CD14-positive monocyte (primary cell): ENCODE data around the gene PARP16. TPM values are rescaled to one million over a fixed set of nuclear protein-coding genes. Genes with fewer than 3 reads are reported as not detected.

Source experiments
- DNase-seq, 3 donors: peaks; one replicate each; pipeline ENCODE4 v3.0.0-alpha.2; 2011 to 2022
- H2AFZ ChIP-seq: 2 replicates; pipeline ENCODE4 v1.6.0; 2012; ENCODE audit warnings: mild to moderate bottlenecking, low read depth, low read length, inconsistent platforms; ENCODE audit not compliant: insufficient read depth, poor library complexity, severe bottlenecking
- H3K27ac ChIP-seq, 2 donors: 1 replicate in 1 of 2; 2 replicates in 1 of 2; pipeline ENCODE4 v1.5.1; 2012 to 2013; ENCODE audit warnings: low read length in 2 of 2, control low read depth in 1 of 2, inconsistent platforms in 1 of 2, low read depth in 1 of 2, mild to moderate bottlenecking in 1 of 2
- H3K27me3 ChIP-seq, 2 donors: one replicate each; pipeline versions ENCODE4 v1.6.0 to v1.6.1; 2011 to 2013; ENCODE audit warnings: low read length in 2 of 2; ENCODE audit not compliant: control insufficient read depth in 2 of 2, insufficient read depth in 2 of 2
- H3K36me3 ChIP-seq, 2 donors: replicated peaks in 1 of 2; 1 replicate in 1 of 2; 2 replicates in 1 of 2; pipeline versions ENCODE4 v1.5.1 to v1.6.1; 2012 to 2013; ENCODE audit warnings: low read length in 2 of 2, control low read depth in 1 of 2, inconsistent platforms in 1 of 2, mild to moderate bottlenecking in 1 of 2; ENCODE audit not compliant: insufficient read depth in 2 of 2, control insufficient read depth in 1 of 2
- H3K4me1 ChIP-seq, 2 donors: 1 replicate in 1 of 2; 2 replicates in 1 of 2; pipeline versions ENCODE4 v1.5.1 to v1.6.1; 2012 to 2013; ENCODE audit warnings: low read length in 2 of 2, control low read depth in 1 of 2, inconsistent platforms in 1 of 2, mild to moderate bottlenecking in 1 of 2, moderate library complexity in 1 of 2; ENCODE audit not compliant: insufficient read depth in 2 of 2, control insufficient read depth in 1 of 2
- H3K4me2 ChIP-seq: replicated peaks from 2 replicates; pipeline ENCODE3; 2012; ENCODE audit warnings: low read length, moderate library complexity, mild to moderate bottlenecking; ENCODE audit not compliant: poor library complexity, severe bottlenecking; ENCODE audit errors: extremely low read depth
- H3K4me3 ChIP-seq, 3 experiments: fragments of 200-600 bp in 1 of 3; sonication (generic) in 1 of 3; replicated peaks in 1 of 3; 1 replicate in 2 of 3; 2 replicates in 1 of 3; pipeline ENCODE4 v1.5.1; 2011 to 2013; ENCODE audit warnings: low read length in 3 of 3, mild to moderate bottlenecking in 3 of 3, control low read depth in 2 of 3, low read depth in 2 of 3, inconsistent platforms in 1 of 3, moderate library complexity in 1 of 3
- H3K79me2 ChIP-seq: 2 replicates; pipeline ENCODE4 v1.6.0; 2012; ENCODE audit warnings: mild to moderate bottlenecking, control low read depth, inconsistent platforms, low read length, moderate library complexity; ENCODE audit not compliant: insufficient read depth
- H3K9ac ChIP-seq: 2 replicates; pipeline ENCODE4 v1.6.0; 2017; ENCODE audit warnings: low read length, mild to moderate bottlenecking; ENCODE audit not compliant: insufficient read depth, poor library complexity, severe bottlenecking
- H3K9me3 ChIP-seq, 2 donors: replicated peaks in 1 of 2; 1 replicate in 1 of 2; 2 replicates in 1 of 2; pipeline versions ENCODE4 v1.5.1 to v1.6.1; 2012 to 2013; ENCODE audit warnings: low read length in 2 of 2, control low read depth in 1 of 2; ENCODE audit not compliant: control insufficient read depth in 1 of 2, insufficient read depth in 1 of 2
- H4K20me1 ChIP-seq: 2 replicates; pipeline ENCODE4 v1.6.0; 2012; ENCODE audit warnings: mild to moderate bottlenecking, low read length, control low read depth, moderate library complexity; ENCODE audit not compliant: insufficient read depth
- H3K27ac Mint-ChIP-seq, 7 donors: one replicate each; pipeline ENCODE4 v1.8.0; 2020; ENCODE audit warnings: mild to moderate bottlenecking in 7 of 7, mixed read lengths in 7 of 7, moderate library complexity in 6 of 7, inconsistent platforms in 2 of 7
- H3K27me3 Mint-ChIP-seq, 3 donors: one replicate each; pipeline ENCODE4 v1.8.0; 2021 to 2022; ENCODE audit warnings: low read depth in 3 of 3, mild to moderate bottlenecking in 3 of 3, mixed read lengths in 3 of 3, moderate library complexity in 3 of 3, inconsistent platforms in 1 of 3
- H3K36me3 Mint-ChIP-seq, 2 donors: one replicate each; pipeline ENCODE4 v1.8.0; 2020; ENCODE audit warnings: mixed read lengths in 2 of 2, inconsistent platforms in 1 of 2, mild to moderate bottlenecking in 1 of 2
- H3K4me1 Mint-ChIP-seq: one replicate; pipeline ENCODE4 v1.8.0; 2020; ENCODE audit warnings: mild to moderate bottlenecking, mixed read lengths
- H3K4me3 Mint-ChIP-seq, 2 donors: one replicate each; pipeline ENCODE4 v1.8.0; 2020; ENCODE audit warnings: mild to moderate bottlenecking in 2 of 2, mixed read lengths in 2 of 2, moderate library complexity in 1 of 2
- H3K9me3 Mint-ChIP-seq, 7 donors: one replicate each; pipeline ENCODE4 v1.8.0; 2020 to 2022; ENCODE audit warnings: mixed read lengths in 7 of 7, mild to moderate bottlenecking in 6 of 7, moderate library complexity in 6 of 7, inconsistent platforms in 2 of 7
- CTCF ChIP-seq: fragments of 200-600 bp; IDR thresholded peaks from one replicate; pipeline ENCODE4 v1.8.0; 2022; ENCODE audit warnings: antibody characterized with exemption, mild to moderate bottlenecking
- WGBS: methylation state at CpG from one replicate; pipeline ENCODE4 v1.1.5; 2013; ENCODE audit warnings: missing lambda C conversion rate; ENCODE audit not compliant: insufficient coverage; 5-methylcytosine and 5-hydroxymethylcytosine counted together
- intact Hi-C, 2 donors: fragments of 100-400 bp; cut with micrococcal nuclease; formaldehyde crosslinking; loops; one replicate each; pipeline versions ENCODE4 v1.15.0 to v1.15.1; 2023
- polyA plus RNA-seq, 3 donors: library from polyadenylated mRNA; depleted of rRNA in 1 of 3; unstranded in 2 of 3; stranded (reverse) in 1 of 3; fragments of 300-500 nt in 2 of 3; fragments of >200 nt in 1 of 3; fragmentation: Illumina TruSeq in 2 of 3; gene quantifications; 1 replicate in 2 of 3; 2 replicates in 1 of 3; pipeline ENCODE4 v1.2.3, GENCODE V29; 2012 to 2021

The PARP16 gene
- polyA plus RNA-seq, 3 donors, result 4.8 to 6.9 (median 5.7) TPM

- no peak overlapping the region for H3K4me3 Mint-ChIP-seq
- H3K4me1 Mint-ChIP-seq, result peaks cover 2% of the 10 kb centered on the region
- WGBS, result no CpG with 5 or more reads among the region's 1 CpG
Measured at GRCh38 chr15:65277015-65277414, 9.7 kb downstream of the PARP16 start.

GRCh38 chr15:65275728-65276126 is 11.0 kb downstream of the PARP16 start:
- Histone ChIP-seq H4K20me1 (no peaks in the 10 kb centered on the region), H3K4me3 (no peak overlapping the region), H3K9ac (no peak overlapping the region), H2AFZ (no peak overlapping the region), H3K4me2 (no peak overlapping the region), H3K9me3 (no peaks in the 10 kb centered on the region), H3K79me2 (no peaks in the 10 kb centered on the region), H3K4me1 (no peaks in the 10 kb centered on the region), H3K36me3 (no peaks in the 10 kb centered on the region), H3K27me3 (no peaks in the 10 kb centered on the region), H3K27ac (no peak overlapping the region)
- H3K36me3 Mint-ChIP-seq, result peaks cover 0 to 8% of the 10 kb centered on the region in 2 donors
- no peaks in the 10 kb centered on the region for H3K27me3 Mint-ChIP-seq
- peak overlapping the region in 1 of 7 donors; percentile 7 for H3K27ac Mint-ChIP-seq
- TF ChIP-seq CTCF, result no peak
- H3K9me3 Mint-ChIP-seq, result no peaks in the 10 kb centered on the region
- H3K4me1 Mint-ChIP-seq, result peaks cover 4% of the 10 kb centered on the region
- intact Hi-C loops, result no loop called here
- no peak overlapping the region for H3K4me3 Mint-ChIP-seq
- WGBS, result 86% methylated on average over 2 of the region's 2 CpGs
- DNase-seq, result no peak

More at GRCh38 chr15:65277015-65277414, 9.7 kb downstream of the PARP16 start:
- H3K27me3 Mint-ChIP-seq, result no peaks in the 10 kb centered on the region
- peaks cover 0 to 8% of the 10 kb centered on the region in 2 donors for H3K36me3 Mint-ChIP-seq
- TF ChIP-seq CTCF, result no peak
- no peaks in the 10 kb centered on the region for H3K36me3 ChIP-seq
- no peak overlapping the region for H3K4me2 ChIP-seq
- peak overlapping the region in 1 of 7 donors; percentile 69 for H3K27ac Mint-ChIP-seq
- no peaks in the 10 kb centered on the region for H3K27me3 ChIP-seq
- H3K4me3 ChIP-seq, result no peak overlapping the region
- no peak overlapping the region for H3K27ac ChIP-seq
- H2AFZ ChIP-seq, result no peak overlapping the region
- no peaks in the 10 kb centered on the region for H3K79me2 ChIP-seq
- H3K9ac ChIP-seq, result no peak overlapping the region
- no peak for DNase-seq
- no peaks in the 10 kb centered on the region for H3K9me3 Mint-ChIP-seq
- no peaks in the 10 kb centered on the region for H3K9me3 ChIP-seq
- no peaks in the 10 kb centered on the region for H4K20me1 ChIP-seq
- intact Hi-C loops, result no loop called here
- H3K4me1 ChIP-seq, result no peaks in the 10 kb centered on the region
